PC-9 (cell line): ENCODE data around the gene AXIN2.

Source experiments
- CTCF ChIP-seq: fragments of 200-600 bp; sonication (generic); conservative IDR thresholded peaks from 2 replicates; pipeline ENCODE4 v1.6.1; 2017; ENCODE audit warnings: mixed run types, antibody characterized with exemption, mild to moderate bottlenecking, moderate library complexity
- EZH2 ChIP-seq: fragments of 200-600 bp; sonication (generic); IDR thresholded peaks from 2 replicates; pipeline ENCODE4 v1.8.0; 2017; ENCODE audit warnings: antibody characterized with exemption, low read depth

- no peak for TF ChIP-seq CTCF
- TF ChIP-seq EZH2 = no peak
Observed at GRCh38 chr17:65527857-65528591, 33.4 kb downstream of the AXIN2 start.
